ENCODE measurements around the gene CD81.
"Not testable (repeated sequence)": the region's sequence is repeated elsewhere in the genome, so short reads cannot be mapped to it uniquely, and the experiment has no call there.

CD81 gene

GRCh38 chr11:2331404-2331803 is 45.7 kb upstream of the CD81 start:
- no peak for TF ChIP-seq CTCF (IDR thresholded peaks at IDR 0.05; ENCODE audit: unreplicated experiment in 3 of 3)
- Mint-ChIP-seq H3K4me1 (no peaks in the 10 kb centered on the region), H3K4me3 (no peak overlapping the region), H3K36me3 (ENCODE audit: low read depth) (no peaks in the 10 kb centered on the region), H3K27ac (no peak overlapping the region), H3K27me3 (ENCODE audit: low read depth) (peaks cover under 1% of the 10 kb centered on the region), H3K9me3 (peaks cover 19% of the 10 kb centered on the region)

- not testable (repeated sequence) for H3K4me1 Mint-ChIP-seq; H3K27ac Mint-ChIP-seq; H3K4me3 Mint-ChIP-seq; H3K27me3 Mint-ChIP-seq (ENCODE audit: low read depth); H3K36me3 Mint-ChIP-seq (ENCODE audit: low read depth)
- peaks cover 19% of the 10 kb centered on the region for H3K9me3 Mint-ChIP-seq
Measured at GRCh38 chr11:2332569-2332968, 44.5 kb upstream of the CD81 start.

- not testable (repeated sequence) for H3K27ac Mint-ChIP-seq; H3K36me3 Mint-ChIP-seq (ENCODE audit: low read depth); H3K4me3 Mint-ChIP-seq; H3K4me1 Mint-ChIP-seq; H3K27me3 Mint-ChIP-seq (ENCODE audit: low read depth)
- peaks cover 19% of the 10 kb centered on the region for H3K9me3 Mint-ChIP-seq
Measured at GRCh38 chr11:2333486-2334205, 43.5 kb upstream of the CD81 start.

- H3K27ac Mint-ChIP-seq; H3K36me3 Mint-ChIP-seq (ENCODE audit: low read depth); H3K4me3 Mint-ChIP-seq; H3K4me1 Mint-ChIP-seq; H3K27me3 Mint-ChIP-seq (ENCODE audit: low read depth): not testable (repeated sequence)
- peaks cover 13% of the 10 kb centered on the region for H3K9me3 Mint-ChIP-seq
Measured at GRCh38 chr11:2335286-2335685, 41.8 kb upstream of the CD81 start.

- H3K4me3 Mint-ChIP-seq; H3K27ac Mint-ChIP-seq; H3K9me3 Mint-ChIP-seq; H3K27me3 Mint-ChIP-seq (ENCODE audit: low read depth); H3K4me1 Mint-ChIP-seq; H3K36me3 Mint-ChIP-seq (ENCODE audit: low read depth): not testable (repeated sequence)
Measured at GRCh38 chr11:2338760-2339159, 38.4 kb upstream of the CD81 start.

GRCh38 chr11:2342557-2342956 is 34.6 kb upstream of the CD81 start:
- no peak for TF ChIP-seq CTCF (IDR thresholded peaks at IDR 0.05; ENCODE audit: unreplicated experiment in 3 of 3)
- H3K27ac Mint-ChIP-seq, result no peak overlapping the region
- peaks cover 15% of the 10 kb centered on the region for H3K9me3 Mint-ChIP-seq
- peaks cover 4% of the 10 kb centered on the region for H3K27me3 Mint-ChIP-seq (ENCODE audit: low read depth)
- no peaks in the 10 kb centered on the region for H3K4me1 Mint-ChIP-seq
- no peak overlapping the region for H3K4me3 Mint-ChIP-seq
- H3K36me3 Mint-ChIP-seq (ENCODE audit: low read depth), result no peaks in the 10 kb centered on the region

- H3K27me3 Mint-ChIP-seq (ENCODE audit: low read depth), result peaks cover 4% of the 10 kb centered on the region
- H3K36me3 Mint-ChIP-seq (ENCODE audit: low read depth), result no peaks in the 10 kb centered on the region
- H3K4me1 Mint-ChIP-seq, result no peaks in the 10 kb centered on the region
- H3K9me3 Mint-ChIP-seq, result peaks cover 16% of the 10 kb centered on the region
- TF ChIP-seq CTCF (IDR thresholded peaks at IDR 0.05; ENCODE audit: unreplicated experiment in 3 of 3), result no peak
- no peak overlapping the region for H3K27ac Mint-ChIP-seq
- no peak overlapping the region for H3K4me3 Mint-ChIP-seq
Measured at GRCh38 chr11:2342981-2343380, 34.1 kb upstream of the CD81 start.

GRCh38 chr11:2343502-2343901 is 33.6 kb upstream of the CD81 start:
- TF ChIP-seq CTCF (IDR thresholded peaks at IDR 0.05; ENCODE audit: unreplicated experiment in 3 of 3), result no peak
- H3K4me3 Mint-ChIP-seq, result no peak overlapping the region

More at GRCh38 chr11:2343502-2343901, 33.6 kb upstream of the CD81 start:
- Mint-ChIP-seq H3K9me3 (peaks cover 16% of the 10 kb centered on the region), H3K27ac (no peak overlapping the region), H3K4me1 (no peaks in the 10 kb centered on the region), H3K36me3 (ENCODE audit: low read depth) (no peaks in the 10 kb centered on the region), H3K27me3 (ENCODE audit: low read depth) (peaks cover 4% of the 10 kb centered on the region)

All from nephron (organoid).